Measurements from ENCODE around the gene IRF2BP2.
A peak's percentile ranks its signal among the peaks of the same experiment; 100 is the strongest.

IRF2BP2 gene

GRCh38 chr1:234584926-234585325 lies 25.1 kb downstream of the IRF2BP2 start (continued):
- TF ChIP-seq CTCF (tag by site-specific recombination; IDR thresholded peaks at IDR 0.05) (no peak), ZNF529 (tag by site-specific recombination; IDR thresholded peaks at IDR 0.05; ENCODE audit: insufficient replicate concordance) (no peak), ZNF140 (tag by site-specific recombination; IDR thresholded peaks at IDR 0.05) (no peak), PRDM1 (tag by site-specific recombination; IDR thresholded peaks at IDR 0.05) (peak; percentile 81), MEIS1 (CRISPR knock-in tag; IDR thresholded peaks at IDR 0.05; ENCODE audit: borderline replicate concordance) (no peak), ZNF350 (tag by site-specific recombination; IDR thresholded peaks at IDR 0.05) (no peak), GFI1B (tag by site-specific recombination; IDR thresholded peaks at IDR 0.05) (no peak), ZNF16 (tag by site-specific recombination; IDR thresholded peaks at IDR 0.05; ENCODE audit: low read depth) (no peak), ZNF571 (tag by site-specific recombination; IDR thresholded peaks at IDR 0.05) (no peak), MZF1 (tag by site-specific recombination; IDR thresholded peaks at IDR 0.05; ENCODE audit: borderline replicate concordance) (no peak; the same call in 1 of the 2 replicates)
- TF ChIP-seq, protein P1, sequence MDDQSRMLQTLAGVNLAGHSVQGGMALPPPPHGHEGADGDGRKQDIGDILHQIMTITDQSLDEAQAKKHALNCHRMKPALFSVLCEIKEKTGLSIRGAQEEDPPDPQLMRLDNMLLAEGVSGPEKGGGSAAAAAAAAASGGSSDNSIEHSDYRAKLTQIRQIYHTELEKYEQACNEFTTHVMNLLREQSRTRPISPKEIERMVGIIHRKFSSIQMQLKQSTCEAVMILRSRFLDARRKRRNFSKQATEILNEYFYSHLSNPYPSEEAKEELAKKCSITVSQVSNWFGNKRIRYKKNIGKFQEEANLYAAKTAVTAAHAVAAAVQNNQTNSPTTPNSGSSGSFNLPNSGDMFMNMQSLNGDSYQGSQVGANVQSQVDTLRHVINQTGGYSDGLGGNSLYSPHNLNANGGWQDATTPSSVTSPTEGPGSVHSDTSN (CRISPR knock-in tag; IDR thresholded peaks at IDR 0.05): no peak

DNA sequence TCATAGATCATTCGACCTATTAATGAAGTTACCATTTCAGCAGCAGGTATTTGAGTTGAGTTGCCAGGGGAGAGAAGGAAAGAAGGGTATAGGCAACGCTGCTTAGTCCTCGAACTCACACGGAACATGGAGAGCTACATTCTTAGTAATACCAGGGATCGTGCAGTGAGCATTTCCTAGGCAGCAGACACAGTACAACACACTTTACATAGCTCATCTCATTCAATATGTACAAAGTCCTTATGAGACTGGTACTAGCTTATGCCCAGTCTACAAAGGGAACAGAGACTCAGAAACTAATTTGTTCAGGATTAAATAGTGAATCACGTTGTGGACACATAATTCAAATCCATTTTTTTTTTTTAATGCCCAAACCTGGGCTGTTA lies 25.6 kb downstream of the IRF2BP2 start:
- H3K4me1 ChIP-seq (ENCODE audit: control insufficient read depth, insufficient read depth, low read length): peaks cover 7% of the 10 kb centered on the region; the same call in 1 of the 2 replicates
- no peak overlapping the region for H3K27ac ChIP-seq (ENCODE audit: extremely low read depth, low read depth, low read length)
- no peak overlapping the region for H3K4me3 ChIP-seq (ENCODE audit: low read depth, low read length)
- ChIA-PET CTCF (interaction anchor here (0.6 to 2.5 kb wide), 6 partner anchors 9 to 465 kb away, joined by 3 to 10 read pairs (median 4); no protein-coding TSS in a partner anchor), POLR2A (interaction anchor here (0.5 to 1.6 kb wide), 7 partner anchors 14 to 85 kb away, joined by 3 to 6 read pairs (median 4); no protein-coding TSS in a partner anchor)
- H3K36me3 ChIP-seq (ENCODE audit: control insufficient read depth in 2 of 2, insufficient read depth in 1 of 2, low read length in 2 of 2): no peaks in the 10 kb centered on the region
- TF ChIP-seq ZBTB48 (tag by site-specific recombination; IDR thresholded peaks at IDR 0.05): peak; percentile 57
- TF ChIP-seq PRDM10 (tag by site-specific recombination; IDR thresholded peaks at IDR 0.05): no peak
- no peak for TF ChIP-seq ZNF16 (tag by site-specific recombination; IDR thresholded peaks at IDR 0.05; ENCODE audit: low read depth)
- no peak for TF ChIP-seq TRIM28 (IDR thresholded peaks at IDR 0.05; ENCODE audit: borderline replicate concordance, low read length)
- no peak for TF ChIP-seq ZNF610 (tag by site-specific recombination; IDR thresholded peaks at IDR 0.05; ENCODE audit: borderline replicate concordance)
- 0 out of 2 replicates have a peak, but pooled peaks have one; percentile 5 for TF ChIP-seq ZNF223 (tag by site-specific recombination; IDR thresholded peaks at IDR 0.05)
- no peaks in the 10 kb centered on the region for H3K9me3 ChIP-seq (ENCODE audit: control insufficient read depth, insufficient read depth, low read depth, low read length)

Data from HEK293 (cell line).